B cell (primary cell): ENCODE measurements around the gene PWWP2B. TPM values are rescaled to one million over a fixed set of nuclear protein-coding genes. Genes with fewer than 3 reads are reported as not detected.
A peak's percentile ranks its signal among the peaks of the same experiment; 100 is the strongest.

Experiments used
- ATAC-seq: fragments of 200-7000 bp; cut with Tn5 transposase; one replicate; pipeline ENCODE4 v1.10.0; 2021; ENCODE audit warnings: low read depth, mild to moderate bottlenecking, moderate number of reproducible peaks, moderate library complexity
- CTCF ChIA-PET: fragments of 350-600 bp; sonication (Branson Sonifier 250); formaldehyde crosslinking; loops from one replicate; lab custom pipeline; 2021; ENCODE audit warnings: antibody characterized with exemption, inconsistent platforms; lab: Charles Lee
- POLR2A ChIA-PET: fragments of 350-600 bp; sonication (Branson Sonifier 250); formaldehyde crosslinking; loops from one replicate; lab custom pipeline; 2021; ENCODE audit warnings: antibody characterized with exemption; lab: Charles Lee
- DNase-seq: peaks from one replicate; pipeline ENCODE4 v3.0.0; 2013
- H2AFZ ChIP-seq: 2 replicates; pipeline ENCODE4 v1.6.1; 2012; ENCODE audit warnings: mild to moderate bottlenecking, low read depth, low read length; ENCODE audit not compliant: insufficient read depth, poor library complexity, severe bottlenecking
- H3K27ac ChIP-seq, 2 donors: 1 replicate in 1 of 2; 2 replicates in 1 of 2; pipeline ENCODE4 v1.5.1; 2012 to 2013; ENCODE audit warnings: low read length in 2 of 2, mild to moderate bottlenecking in 2 of 2, moderate library complexity in 1 of 2
- H3K27me3 ChIP-seq, 4 experiments: fragments of 200-600 bp in 1 of 4; sonication (generic) in 1 of 4; replicated peaks in 1 of 4; 1 replicate in 2 of 4; 2 replicates in 2 of 4; pipeline versions ENCODE4 v1.6.1 to v1.7.0; 2013 to 2016; ENCODE audit warnings: low read length in 3 of 4, mild to moderate bottlenecking in 2 of 4, mixed read lengths in 1 of 4, moderate library complexity in 1 of 4; ENCODE audit not compliant: insufficient read depth in 4 of 4, control insufficient read depth in 3 of 4; ENCODE audit errors: control extremely low read depth in 1 of 4
- H3K36me3 ChIP-seq, 2 experiments: replicated peaks in 1 of 2; 1 replicate in 1 of 2; 2 replicates in 1 of 2; pipeline versions ENCODE4 v1.6.1 to v1.7.1; 2013; ENCODE audit warnings: low read length in 1 of 2; ENCODE audit not compliant: insufficient read depth in 2 of 2, control insufficient read depth in 1 of 2; ENCODE audit errors: control extremely low read depth in 1 of 2, extremely low read depth in 1 of 2
- H3K4me1 ChIP-seq, 2 donors: fragments of 200-600 bp in 1 of 2; sonication (generic) in 1 of 2; 1 replicate in 1 of 2; 2 replicates in 1 of 2; pipeline versions ENCODE4 v1.5.1 to v1.6.1; 2013 to 2017; ENCODE audit warnings: low read length in 2 of 2; ENCODE audit not compliant: control insufficient read depth in 2 of 2, insufficient read depth in 2 of 2
- H3K4me2 ChIP-seq: replicated peaks from 2 replicates; pipeline ENCODE3; 2012; ENCODE audit warnings: mild to moderate bottlenecking, low read depth, low read length; ENCODE audit not compliant: poor library complexity, severe bottlenecking
- H3K4me3 ChIP-seq, 5 experiments: fragments of 200-600 bp in 1 of 5; sonication (generic) in 1 of 5; 1 replicate in 3 of 5; 2 replicates in 2 of 5; pipeline versions ENCODE4 v1.5.1 to v1.7.0; 2011 to 2016; ENCODE audit warnings: low read length in 4 of 5, mild to moderate bottlenecking in 4 of 5, low read depth in 2 of 5, control low read depth in 1 of 5, moderate library complexity in 1 of 5; ENCODE audit not compliant: insufficient read depth in 1 of 5; ENCODE audit errors: control extremely low read depth in 1 of 5, extremely low read depth in 1 of 5
- H3K79me2 ChIP-seq: fragments of 200-600 bp; sonication (generic); one replicate; pipeline ENCODE4 v1.6.0; 2016; ENCODE audit warnings: low read length; ENCODE audit not compliant: control insufficient read depth, insufficient read depth
- H3K9ac ChIP-seq: fragments of 200-600 bp; sonication (generic); 2 replicates; pipeline ENCODE4 v1.6.1; 2017; ENCODE audit warnings: mild to moderate bottlenecking, low read length, moderate library complexity
- H3K9me3 ChIP-seq, 3 donors: one replicate each; pipeline versions ENCODE4 v1.6.1 to v1.7.1; 2013; ENCODE audit warnings: low read length in 2 of 3; ENCODE audit not compliant: control insufficient read depth in 2 of 3, insufficient read depth in 1 of 3; ENCODE audit errors: control extremely low read depth in 1 of 3
- H4K20me1 ChIP-seq: 2 replicates; pipeline ENCODE4 v1.6.0; 2012; ENCODE audit warnings: mild to moderate bottlenecking, low read length; ENCODE audit not compliant: insufficient read depth, control insufficient read depth, poor library complexity, severe bottlenecking
- H3K27ac Mint-ChIP-seq: one replicate; pipeline ENCODE4 v1.8.0; 2021; ENCODE audit warnings: mixed read lengths
- H3K27me3 Mint-ChIP-seq: one replicate; pipeline ENCODE4 v1.8.0; 2021; ENCODE audit warnings: mixed read lengths
- H3K4me1 Mint-ChIP-seq: one replicate; pipeline ENCODE4 v1.8.0; 2021; ENCODE audit warnings: mixed read lengths
- H3K4me3 Mint-ChIP-seq: one replicate; pipeline ENCODE4 v1.8.0; 2021; ENCODE audit warnings: mixed read lengths
- H3K9me3 Mint-ChIP-seq: one replicate; pipeline ENCODE4 v1.8.0; 2022; ENCODE audit warnings: mixed read lengths; ENCODE audit not compliant: insufficient read depth
- CTCF ChIP-seq: fragments of 200-600 bp; IDR thresholded peaks from one replicate; pipeline ENCODE4 v1.8.0; 2022; ENCODE audit warnings: antibody characterized with exemption, mild to moderate bottlenecking
- EZH2 ChIP-seq: IDR thresholded peaks from 2 replicates; pipeline ENCODE4 v1.6.1; 2012; ENCODE audit warnings: borderline replicate concordance, low read depth, mild to moderate bottlenecking, moderate library complexity, low read length; ENCODE audit not compliant: insufficient read depth, poor library complexity, severe bottlenecking
- WGBS: methylation state at CpG from one replicate; pipeline ENCODE4 v1.1.5; 2013; ENCODE audit warnings: missing lambda C conversion rate; ENCODE audit not compliant: insufficient coverage; 5-methylcytosine and 5-hydroxymethylcytosine counted together
- intact Hi-C: fragments of 100-400 bp; cut with micrococcal nuclease; formaldehyde crosslinking; loops from one replicate; pipeline ENCODE4 v1.10.0; 2022
- polyA plus RNA-seq: library from polyadenylated mRNA; depleted of rRNA; stranded (reverse); fragments of >200 nt; gene quantifications from 2 replicates; pipeline ENCODE4 v1.2.3, GENCODE V29; 2012
- total RNA-seq, 2 donors: library from RNA; stranded (reverse); fragments of 120-200 nt in 1 of 2; gene quantifications; 1 replicate in 1 of 2; 2 replicates in 1 of 2; pipeline versions ENCODE4 v1.2.3 to v1.2.4, GENCODE V29; 2013 to 2022

PWWP2B gene
- total and polyA plus RNA-seq, 2 donors (not counting 1 experiment from before 2014, with no cell fraction given) = 13.6 to 34.4 TPM

DNA sequence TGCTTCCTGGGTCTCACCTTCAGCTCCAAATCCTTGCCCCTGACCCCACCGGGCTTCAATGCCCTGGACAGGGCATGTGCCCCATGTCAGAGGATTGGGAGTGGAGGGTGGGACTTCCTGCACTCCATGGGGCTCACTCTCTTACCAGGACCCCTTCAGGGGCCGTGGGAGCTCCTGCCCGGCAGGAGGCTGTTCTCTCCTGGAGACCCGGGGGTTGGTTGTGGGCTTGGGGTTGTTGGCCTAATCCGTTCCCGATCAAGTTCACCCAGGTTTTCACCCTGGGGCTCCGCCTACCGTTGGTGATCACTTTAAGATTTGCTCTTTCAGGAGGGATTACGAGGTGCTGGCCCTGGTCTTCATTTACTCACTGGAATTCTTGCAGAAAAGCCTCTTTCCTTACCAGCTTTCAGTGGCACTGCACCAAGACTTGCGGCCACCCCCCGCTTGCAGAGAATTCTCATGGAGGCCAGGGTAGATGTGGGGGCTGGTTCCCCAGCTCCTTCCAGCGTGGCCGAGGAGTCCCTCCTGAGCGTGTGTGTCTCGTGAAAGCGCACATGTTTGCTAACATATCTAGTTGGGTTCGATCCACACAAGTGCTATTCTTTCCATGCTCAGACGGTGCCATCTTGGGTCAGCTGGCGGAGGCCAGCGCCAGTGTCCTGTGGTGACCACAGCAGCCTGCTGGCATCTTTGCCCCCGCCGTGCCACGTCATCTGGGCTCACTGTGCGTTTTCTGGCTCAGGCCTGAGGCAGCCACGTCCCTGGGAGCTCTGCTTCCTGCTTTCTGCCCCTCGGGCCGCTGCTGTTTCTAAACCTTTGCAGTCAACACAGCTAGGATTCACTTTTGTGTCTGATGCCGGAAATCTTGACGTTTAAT, 15.6 kb downstream of the PWWP2B start:
- H3K27ac Mint-ChIP-seq = peak overlapping the region; percentile 26
- H3K4me1 ChIP-seq = peaks cover 35 to 58% of the 10 kb centered on the region in 2 donors

More for the DNA sequence above, 15.6 kb downstream of the PWWP2B start:
- peaks cover 97% of the 10 kb centered on the region for H3K79me2 ChIP-seq
- H3K9ac ChIP-seq = no peak overlapping the region
- intact Hi-C loops = no loop called here
- H3K4me1 Mint-ChIP-seq = peaks cover 38% of the 10 kb centered on the region
- H3K9me3 ChIP-seq = no peaks in the 10 kb centered on the region
- H3K4me2 ChIP-seq = peak overlapping the region; percentile 41
- H3K27me3 Mint-ChIP-seq = no peaks in the 10 kb centered on the region
- H3K27ac ChIP-seq = no peak overlapping the region
- peaks cover 0 to 23% of the 10 kb centered on the region in 2 experiments for H3K36me3 ChIP-seq
- DNase-seq (no peak), ATAC-seq (no peak)
- peaks cover 24% of the 10 kb centered on the region for H4K20me1 ChIP-seq
- 78% methylated on average over 25 of the region's 29 CpGs for WGBS
- no peak overlapping the region for H3K4me3 ChIP-seq
- TF ChIP-seq EZH2 (no peak), CTCF (no peak)
- ChIA-PET CTCF (interaction anchor here (0.9 to 2.4 kb wide), 3 partner anchors 10 to 31 kb away, joined by 3 to 7 read pairs (median 6); no protein-coding TSS in a partner anchor), POLR2A (interaction anchor here (1.5 to 2.1 kb wide), 2 partner anchors 9 to 18 kb away, joined by 6 read pairs; no protein-coding TSS in a partner anchor)
- H3K27me3 ChIP-seq = no peaks in the 10 kb centered on the region
- no peak overlapping the region for H3K4me3 Mint-ChIP-seq
- H2AFZ ChIP-seq = no peak overlapping the region
- no peaks in the 10 kb centered on the region for H3K9me3 Mint-ChIP-seq
